ENCODE measurements around the gene CDKN2B-AS1. TPM values are rescaled to one million over a fixed set of nuclear protein-coding genes. Genes with fewer than 3 reads are reported as not detected.

CDKN2B-AS1 gene
- total and polyA plus RNA-seq, 2 of the 13 experiments (the other 11 are each of a cell fraction or from before 2014, with no cell fraction given): 0.64 to 2.3 TPM

- TF ChIP-seq ZNF512 (CRISPR knock-in tag; IDR thresholded peaks at IDR 0.05) (0 out of 2 replicates have a peak, but pooled peaks have one; percentile 60), TARDBP (CRISPR knock-in tag; IDR thresholded peaks at IDR 0.05) (0 out of 2 replicates have a peak, but pooled peaks have one; percentile 14), IRF2 (CRISPR knock-in tag; IDR thresholded peaks at IDR 0.05) (0 out of 2 replicates have a peak, but pooled peaks have one; percentile 16), HDAC1 (CRISPR knock-in tag; IDR thresholded peaks at IDR 0.05) (0 out of 2 replicates have a peak, but pooled peaks have one; percentile 45), XRCC5 (optimal IDR thresholded peaks at IDR 0.05; ENCODE audit: low read length) (peak; percentile 75), SIX4 (CRISPR knock-in tag; IDR thresholded peaks at IDR 0.05) (0 out of 2 replicates have a peak, but pooled peaks have one; percentile 5), SRY (CRISPR knock-in tag; IDR thresholded peaks at IDR 0.05) (no peak), ZNF501 (CRISPR knock-in tag; IDR thresholded peaks at IDR 0.05) (0 out of 2 replicates have a peak, but pooled peaks have one; percentile 13), RBM39 (IDR thresholded peaks at IDR 0.05; ENCODE audit: low read depth, low read length, poor library complexity, severe bottlenecking) (no peak), SNAPC4 (CRISPR knock-in tag; IDR thresholded peaks at IDR 0.05) (no peak), NR2F2 (IDR thresholded peaks at IDR 0.05; ENCODE audit: borderline replicate concordance, low read depth) (no peak), KMT2B (CRISPR knock-in tag; IDR thresholded peaks at IDR 0.05) (0 out of 2 replicates have a peak, but pooled peaks have one; percentile 31), ETV6 (CRISPR knock-in tag; conservative IDR thresholded peaks at IDR 0.05) (0 out of 2 replicates have a peak, but pooled peaks have one; percentile 27), SALL1 (CRISPR knock-in tag; IDR thresholded peaks at IDR 0.05) (0 out of 2 replicates have a peak, but pooled peaks have one; percentile 44)
Measured at GRCh38 chr9:21965401-21965951, 29.1 kb upstream of the CDKN2B-AS1 start (continued).

Data from HepG2 (cell line).